ENCODE results near the gene NRGN. TPM values are rescaled to one million over a fixed set of nuclear protein-coding genes. Genes with fewer than 3 reads are reported as not detected.

The NRGN gene
- 9.1 and 17.5 TPM in 2 replicates for total RNA-seq (2014; rRNA removed; shearing (Covaris generic))
- polyA plus RNA-seq (2015; cell fraction: cytosol; rRNA removed): 26.7 and 34.8 TPM in 2 replicates
- polyA plus RNA-seq (2015; cell fraction: nucleus; rRNA removed): 13.8 and 16.4 TPM in 2 replicates

DNA sequence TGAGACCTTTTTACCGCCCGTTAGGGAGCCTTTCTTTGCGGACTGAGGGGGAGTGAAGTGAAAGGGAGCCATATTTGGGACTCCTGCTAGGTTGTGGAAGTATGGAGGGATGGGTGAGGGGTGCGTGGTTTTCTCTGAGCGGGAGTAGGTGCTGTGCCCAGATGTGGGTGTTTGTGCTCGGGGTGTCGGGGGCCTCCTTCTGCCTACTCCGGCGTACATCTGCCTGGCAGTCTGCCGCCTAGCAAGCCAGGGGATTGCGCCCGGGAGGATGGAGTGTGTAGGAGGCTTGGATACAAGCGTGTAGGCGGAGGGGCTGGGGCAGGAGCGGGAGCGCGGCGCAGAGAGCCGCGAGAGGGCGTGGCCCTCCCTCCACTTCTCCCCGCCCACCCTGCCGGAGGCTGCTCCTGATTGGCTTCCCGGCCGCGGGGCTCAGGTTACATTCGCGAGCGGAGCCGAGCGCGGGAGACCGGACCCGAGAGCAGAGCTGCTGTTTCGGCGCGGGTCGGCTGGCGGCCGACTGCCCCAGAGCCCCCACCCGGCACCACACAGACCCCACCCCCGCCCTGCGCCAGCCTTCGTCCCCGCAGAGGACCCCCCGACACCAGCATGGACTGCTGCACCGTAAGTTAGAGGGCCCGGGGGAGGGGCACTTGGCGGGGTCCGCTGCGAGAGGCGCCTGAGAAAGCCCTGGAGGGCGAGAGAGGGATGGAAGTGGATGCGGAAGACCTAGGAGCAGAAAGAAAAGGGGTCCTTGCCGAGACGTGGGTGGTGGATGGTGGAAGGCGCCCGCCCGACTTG is at the start of gene NRGN:
Gene NRGN, plus strand, starts transcription at position 464 of the 798 bp plus-strand sequence. Its CDS starts 143 bp downstream, at position 607.
- peak; percentile 89 for DNase-seq (ENCODE audit: low read depth)

- no peak for DNase-seq (ENCODE audit: low read depth)
Measured at GRCh38 chr11:124693142-124693541, 46.6 kb upstream of the NRGN start.

- DNase-seq (ENCODE audit: low read depth): no peak
Measured at GRCh38 chr11:124699547-124699946, 40.2 kb upstream of the NRGN start.

DNA sequence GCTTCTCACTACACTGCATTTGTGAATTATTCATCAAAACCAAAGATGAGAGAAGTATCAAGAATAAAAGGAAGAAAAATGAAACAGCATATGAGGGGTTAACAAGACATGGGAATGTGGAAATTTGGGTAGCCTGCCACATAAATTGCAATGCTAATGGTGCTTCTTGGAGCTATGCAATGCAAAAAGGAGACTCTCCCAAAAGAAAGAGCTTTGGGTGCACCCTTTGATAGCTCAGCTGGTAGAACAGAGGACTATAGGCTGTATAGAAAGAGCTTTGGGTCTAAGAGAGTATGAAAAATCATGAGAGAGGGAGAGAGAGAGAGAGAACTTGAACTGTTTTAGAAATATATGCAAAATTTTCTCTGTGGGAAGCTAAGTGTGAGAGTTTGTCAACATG is 39.7 kb upstream of the NRGN start:
- no peak for DNase-seq (ENCODE audit: low read depth)

DNA sequence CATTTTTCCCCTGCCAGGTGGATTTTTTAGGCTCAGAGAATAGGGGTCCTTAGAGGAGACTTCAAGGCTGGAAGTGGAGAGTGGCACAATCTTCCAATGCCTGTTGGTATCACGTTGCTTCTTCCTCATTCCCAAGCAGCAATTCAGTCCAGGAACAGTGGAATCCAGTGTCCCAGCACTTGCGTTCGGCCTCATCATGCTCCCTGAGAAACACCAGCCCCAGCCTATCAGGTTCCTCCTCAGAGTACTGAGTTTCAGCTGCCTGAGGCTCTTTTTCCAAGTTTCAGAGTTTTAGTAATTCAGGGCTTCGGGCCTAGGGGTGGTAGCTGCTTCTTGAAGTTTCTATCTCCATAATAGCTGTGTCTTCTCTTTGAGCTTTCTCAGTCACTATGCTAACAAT is 31.9 kb upstream of the NRGN start:
- DNase-seq (ENCODE audit: low read depth): peak; percentile 27

DNA sequence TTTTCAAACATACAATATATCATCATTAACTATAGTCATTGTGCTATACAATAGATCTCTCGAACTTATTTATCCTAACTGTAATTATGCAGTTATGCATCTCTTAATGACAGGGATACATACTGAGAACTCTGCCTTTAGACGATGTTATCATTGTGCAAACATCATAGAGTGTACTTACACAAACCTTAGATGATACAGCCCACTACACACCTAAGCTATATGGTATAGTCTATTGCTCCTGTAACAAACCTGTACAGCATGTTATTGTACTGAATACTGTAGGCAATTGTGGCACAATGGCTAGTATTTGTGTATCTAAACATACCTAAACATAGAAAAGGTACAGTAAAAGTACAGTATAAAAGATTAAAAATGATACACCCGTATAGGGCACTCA is 27.4 kb upstream of the NRGN start:
- DNase-seq (ENCODE audit: low read depth): no peak

- DNase-seq (ENCODE audit: low read depth): peak; percentile 67
Measured at GRCh38 chr11:124716591-124716990, 23.2 kb upstream of the NRGN start.

GRCh38 chr11:124717421-124717785 is 22.3 kb upstream of the NRGN start:
- no peak for DNase-seq (ENCODE audit: low read depth)

- DNase-seq (ENCODE audit: low read depth): peak; percentile 54
Measured at GRCh38 chr11:124717786-124718651, 21.7 kb upstream of the NRGN start.

DNA sequence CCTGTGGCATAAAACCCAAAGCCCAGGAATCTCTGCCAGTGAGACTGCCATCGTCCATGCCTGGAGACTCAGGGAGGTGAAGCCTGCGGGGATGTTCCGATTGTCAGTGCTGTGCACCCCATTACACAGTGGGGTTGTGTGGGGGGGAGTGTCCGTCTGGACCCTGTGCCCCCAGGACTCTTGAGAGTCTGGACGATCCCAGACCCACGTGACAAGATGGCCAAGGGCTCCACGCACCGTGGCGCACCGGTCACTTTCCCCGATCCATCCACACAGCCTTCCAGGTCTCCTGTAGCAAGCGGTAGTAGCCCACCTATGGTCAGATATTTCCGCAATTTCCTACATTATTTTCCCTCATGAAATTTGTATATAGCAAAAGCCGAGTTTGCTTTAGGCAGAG is 20.9 kb upstream of the NRGN start:
- no peak for DNase-seq (ENCODE audit: low read depth)

DNA sequence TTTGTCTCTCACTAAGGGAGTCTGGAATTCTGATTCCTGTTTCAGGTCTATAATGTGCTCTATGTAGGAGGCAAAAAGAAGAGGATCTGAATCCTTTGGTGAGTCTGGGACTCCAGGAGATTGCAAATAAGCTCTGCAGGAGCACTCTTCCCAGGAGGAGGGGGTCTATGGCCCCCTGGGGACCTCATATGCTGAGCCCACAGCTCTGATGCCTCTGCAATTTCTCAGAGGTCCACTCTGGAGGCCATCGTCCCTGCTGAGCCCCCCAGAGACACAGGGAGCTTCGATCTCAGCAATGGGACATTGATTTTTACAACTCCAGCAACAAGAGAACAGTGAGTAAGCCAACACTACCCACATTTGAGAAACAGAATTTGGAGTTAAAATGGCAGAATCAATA is 20.2 kb upstream of the NRGN start:
- DNase-seq (ENCODE audit: low read depth): no peak

- DNase-seq (ENCODE audit: low read depth): no peak
Measured at GRCh38 chr11:124722176-124722575, 17.6 kb upstream of the NRGN start.

DNA sequence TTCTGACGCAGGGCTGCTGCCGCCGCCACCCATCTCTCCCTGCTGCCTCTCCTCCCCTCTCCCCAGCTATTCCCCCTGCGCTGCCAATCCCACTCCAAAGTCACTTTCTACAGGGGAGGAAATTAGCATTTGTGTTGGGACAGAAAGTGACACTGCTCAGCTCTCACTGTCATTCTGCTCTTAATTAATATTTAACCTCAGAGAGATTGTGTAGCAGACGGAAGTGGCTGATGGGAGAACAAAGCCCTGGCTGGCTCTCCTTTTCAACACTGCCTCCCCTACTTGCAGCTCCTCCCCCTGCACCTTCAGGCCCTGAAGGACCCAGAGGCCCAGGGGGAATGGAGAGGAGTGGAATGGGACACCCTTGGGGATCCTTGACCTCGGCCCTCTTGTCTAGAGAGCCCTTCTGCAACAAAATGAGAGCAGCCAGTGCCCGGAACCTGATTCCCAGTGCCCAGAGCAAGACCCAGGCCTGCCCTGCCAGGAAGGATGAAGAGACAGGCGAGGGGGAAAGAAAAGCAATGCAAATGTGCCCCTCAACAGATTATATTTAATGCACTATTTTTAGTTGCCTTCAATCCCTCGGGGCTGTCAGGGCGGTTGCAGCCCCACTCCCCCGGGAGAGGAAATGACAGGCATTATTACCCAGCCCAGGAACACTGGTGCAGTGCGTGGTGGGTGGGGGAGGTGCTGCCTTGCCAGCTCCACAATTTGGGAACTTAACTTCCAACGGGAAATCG is 14.6 kb upstream of the NRGN start:
- no peak for DNase-seq (ENCODE audit: low read depth)

GRCh38 chr11:124725719-124726105 is 14.0 kb upstream of the NRGN start:
- DNase-seq (ENCODE audit: low read depth): peak; percentile 92

DNA sequence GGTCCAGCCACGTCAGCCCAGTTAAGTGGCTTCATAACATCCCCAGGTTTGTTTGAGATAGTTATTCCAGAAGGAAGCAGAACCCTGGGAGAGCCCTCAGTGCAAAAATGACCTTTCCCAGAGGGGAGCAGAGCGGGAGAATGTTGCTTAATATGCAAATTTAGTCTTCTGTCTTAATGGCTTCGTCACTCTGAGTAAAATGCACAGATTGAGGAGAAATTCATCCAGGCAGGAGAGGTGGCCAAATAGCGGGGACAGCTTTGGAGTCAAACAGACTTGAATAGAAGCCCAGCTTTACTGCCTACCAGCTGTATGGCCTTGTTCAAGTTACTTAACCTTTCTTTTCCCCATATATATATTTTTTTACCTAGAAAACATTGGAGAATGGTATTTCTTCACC is 12.3 kb upstream of the NRGN start:
- DNase-seq (ENCODE audit: low read depth): no peak

DNA sequence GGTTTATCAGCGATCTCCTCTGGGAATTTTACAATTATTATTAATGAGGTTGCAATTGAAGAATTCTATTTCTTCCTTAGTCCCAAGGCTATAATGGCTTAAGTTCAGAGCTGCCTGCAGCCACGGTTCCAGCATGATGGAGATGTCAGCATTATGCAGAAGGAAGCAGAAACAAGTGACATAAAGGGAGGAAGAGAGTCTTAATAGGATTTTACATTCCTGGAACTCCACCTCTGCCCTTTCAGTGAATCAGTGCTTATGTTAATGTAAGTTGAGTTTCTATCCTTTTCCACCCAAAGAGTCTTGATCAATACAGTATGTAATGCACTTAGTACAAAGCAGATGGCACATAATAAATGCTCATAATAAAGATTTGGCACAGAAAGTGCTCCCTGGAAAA is 11.6 kb upstream of the NRGN start:
- DNase-seq (ENCODE audit: low read depth): no peak

GRCh38 chr11:124729571-124729970 is 10.2 kb upstream of the NRGN start:
- DNase-seq (ENCODE audit: low read depth): no peak

- DNase-seq (ENCODE audit: low read depth): no peak
Measured at GRCh38 chr11:124732230-124732629, 7.5 kb upstream of the NRGN start.

GRCh38 chr11:124736736-124737135 is 3.0 kb upstream of the NRGN start:
- no peak for DNase-seq (ENCODE audit: low read depth)

- DNase-seq (ENCODE audit: low read depth): no peak
Measured at GRCh38 chr11:124737638-124738305, 2.0 kb upstream of the NRGN start.

Measured in HT1080 (cell line).